GM15510 (cell line): ENCODE data around the gene ZNF221.

ENCODE experiments used
- POLR2A ChIP-seq: IDR thresholded peaks from 3 replicates; pipeline ENCODE4 v1.6.1; 2011; ENCODE audit warnings: borderline replicate concordance; ENCODE audit not compliant: insufficient read length; ENCODE audit errors: extremely low read depth

The ZNF221 gene

DNA sequence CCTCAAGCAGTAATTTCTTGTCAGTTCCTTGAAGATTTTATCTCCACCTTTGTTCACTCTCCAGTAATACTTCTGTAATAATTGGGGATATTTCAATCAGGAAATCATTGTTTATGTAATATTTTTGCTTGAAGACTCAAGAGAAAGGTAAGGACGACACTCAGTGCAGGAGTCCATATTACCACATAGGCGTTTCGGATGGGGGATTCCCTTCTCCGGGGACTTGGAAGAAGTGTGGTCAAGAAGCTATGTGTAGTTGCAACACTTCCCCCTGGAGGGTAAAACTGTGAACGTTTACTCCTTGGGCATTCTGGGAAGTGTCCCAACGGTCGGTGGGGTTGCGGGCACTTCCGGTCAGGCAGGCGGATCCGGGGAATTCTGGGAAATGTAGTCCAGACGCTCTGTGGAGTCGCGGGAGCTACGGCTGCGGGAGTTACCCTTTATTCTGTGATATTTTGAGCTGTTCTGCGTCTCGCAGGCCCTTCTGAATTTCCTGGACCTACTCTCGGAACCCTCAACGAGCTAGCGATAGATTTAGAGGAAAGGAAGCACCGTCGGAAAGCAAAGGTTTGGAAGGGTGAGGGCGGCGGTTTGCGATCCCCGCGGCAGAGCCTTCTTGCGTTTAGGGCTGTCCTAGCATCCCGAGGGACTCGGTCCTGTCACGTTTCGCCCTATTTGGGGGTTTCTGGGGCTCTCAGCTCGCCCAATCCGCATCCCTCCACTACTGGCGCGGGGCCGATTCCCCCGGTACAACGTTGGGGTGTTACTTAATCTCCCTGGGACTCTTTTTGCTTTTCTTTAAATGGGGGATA, at the start of gene ZNF221:
Gene ZNF221 (plus strand): TSS at position 395 of the 812 bp plus-strand sequence. CDS start 11,499 bp downstream, outside the sequence.
- peak; percentile 26 for TF ChIP-seq POLR2A

DNA sequence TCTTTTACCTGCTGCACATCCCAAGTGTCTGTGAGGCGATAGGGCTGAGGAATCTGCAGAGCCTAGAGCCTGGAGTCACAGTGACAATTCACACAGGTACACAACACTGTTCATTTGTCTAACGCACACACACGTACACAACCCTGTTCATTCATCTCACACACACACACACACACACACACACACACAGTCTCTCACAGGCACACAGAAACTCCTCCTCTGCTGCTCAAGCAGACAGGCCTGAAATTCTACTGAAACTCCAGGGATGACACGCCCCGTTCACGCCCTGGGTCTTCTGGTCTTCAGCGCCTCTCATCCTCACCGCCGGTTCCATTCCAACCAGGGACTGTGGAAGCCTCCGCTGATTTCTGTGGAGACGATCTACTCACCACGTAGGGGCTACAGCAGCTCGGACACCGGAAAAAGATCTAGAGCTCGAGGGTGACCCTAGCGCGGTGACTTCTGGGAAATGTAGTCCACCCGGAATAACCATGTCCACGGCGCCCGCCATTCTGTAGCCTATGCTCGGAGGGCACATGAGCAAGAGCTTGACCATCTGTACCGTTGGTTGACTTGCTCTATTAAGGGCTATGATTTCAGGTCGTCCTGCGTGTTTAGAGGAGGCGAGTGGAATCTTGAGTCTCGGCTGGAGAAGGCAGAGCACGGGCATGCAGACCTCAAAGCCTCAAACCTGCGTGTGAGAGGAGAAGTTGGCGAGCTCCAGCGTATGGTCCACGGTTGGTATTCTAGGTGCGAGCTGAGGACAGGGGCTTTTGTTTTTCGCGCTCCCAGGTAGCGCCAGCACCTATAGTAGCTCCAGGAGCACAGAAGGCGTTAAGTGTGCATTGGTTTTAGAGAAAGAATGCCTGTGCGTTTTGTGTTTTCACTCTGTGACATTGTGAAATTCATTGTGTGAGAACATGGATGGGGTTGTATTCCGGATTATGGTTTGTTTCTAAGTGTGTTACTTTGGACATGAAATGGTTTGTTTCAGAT, 49.3 kb upstream of the ZNF221 start:
- peak; percentile 22 for TF ChIP-seq POLR2A

DNA sequence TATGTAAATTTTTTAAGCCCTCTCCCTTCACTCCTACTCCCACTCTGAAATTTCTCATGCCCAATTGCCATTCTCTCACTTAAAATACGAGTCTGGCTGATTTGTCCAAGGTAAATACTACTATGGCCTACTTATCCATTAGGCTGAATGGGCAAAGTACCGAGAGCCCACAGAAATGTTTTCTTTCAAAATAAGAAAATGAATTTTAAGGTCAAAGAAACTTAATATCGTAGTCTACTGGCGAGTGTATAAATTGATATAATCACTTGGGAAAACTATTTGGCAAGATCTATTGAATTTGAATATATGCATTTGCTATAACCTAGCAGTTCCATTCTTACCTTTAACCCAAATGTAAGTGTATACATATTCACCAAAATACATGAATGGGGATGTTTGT, 48.6 kb upstream of the ZNF221 start:
- TF ChIP-seq POLR2A = no peak

DNA sequence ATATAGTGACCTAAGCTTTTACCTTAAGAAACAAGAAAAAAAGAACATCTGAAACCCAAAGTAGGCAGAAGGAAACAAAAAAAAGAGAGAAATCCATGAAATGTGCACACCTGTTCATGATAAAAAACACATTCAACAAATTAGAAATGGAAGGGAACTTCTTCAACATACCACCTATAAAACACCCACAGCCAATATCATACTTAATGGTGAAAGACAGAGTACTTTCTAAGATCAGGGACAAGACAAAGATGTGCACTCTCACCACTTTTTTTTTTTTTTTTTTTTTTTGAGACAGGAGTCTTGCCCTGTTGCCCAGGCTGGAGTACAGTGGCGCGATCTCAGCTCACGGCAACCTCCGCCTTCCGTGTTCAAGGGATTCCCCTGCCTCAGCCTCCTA, 45.1 kb upstream of the ZNF221 start:
- no peak for TF ChIP-seq POLR2A

DNA sequence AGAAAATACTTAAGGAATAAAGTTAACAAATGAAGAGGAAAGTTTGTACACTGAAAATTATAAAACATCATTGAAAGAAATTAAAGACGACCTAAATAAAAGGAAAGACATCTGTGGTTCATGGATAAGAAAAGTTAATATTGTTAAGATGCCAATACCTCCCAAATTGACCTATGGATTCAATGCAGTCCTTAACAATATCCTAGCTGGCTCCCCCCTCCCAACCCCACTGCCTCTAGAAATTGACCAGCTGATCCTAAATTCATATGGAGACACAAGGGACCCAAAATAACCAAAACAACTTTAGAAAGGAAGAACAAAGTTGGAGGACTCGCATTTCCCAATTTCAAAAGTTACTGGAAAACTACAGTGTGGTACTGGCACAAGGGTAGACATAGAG, 44.3 kb upstream of the ZNF221 start:
- TF ChIP-seq POLR2A = no peak

DNA sequence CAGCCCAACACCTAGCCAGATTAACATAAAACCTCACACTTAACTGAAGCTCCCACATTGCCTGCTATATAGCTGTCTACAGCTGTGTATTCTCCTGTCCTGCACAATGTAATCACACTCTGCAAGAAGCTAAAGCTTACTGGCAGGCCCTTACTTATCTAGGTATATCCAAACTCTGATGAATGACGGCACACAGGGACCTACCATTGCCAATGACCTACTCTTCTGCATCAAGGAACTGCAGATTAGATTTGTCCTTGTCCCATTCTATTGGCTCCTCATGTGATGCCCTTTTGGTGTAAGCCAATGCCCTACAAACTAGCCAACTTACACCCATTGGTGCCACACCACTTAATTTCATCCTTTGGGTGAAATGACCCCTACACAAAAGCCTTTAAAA, 42.4 kb upstream of the ZNF221 start:
- TF ChIP-seq POLR2A = no peak

DNA sequence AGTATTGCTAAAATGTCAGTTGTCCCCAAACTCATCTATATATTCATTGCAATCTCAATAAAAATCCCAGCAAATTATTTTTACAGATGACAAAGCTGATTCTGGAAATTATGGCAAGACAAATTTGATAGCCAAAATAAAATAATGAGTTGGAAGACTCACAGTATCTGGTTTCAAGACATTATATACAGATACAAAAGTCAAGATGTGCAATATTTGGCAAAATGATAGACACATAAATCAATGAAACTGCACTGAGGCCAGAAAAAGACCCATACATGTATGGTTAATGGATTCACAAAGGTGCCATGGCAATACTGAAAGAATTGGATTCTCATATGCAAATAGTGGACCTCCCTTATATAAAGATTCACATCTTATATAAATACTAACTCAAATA, 40.1 kb upstream of the ZNF221 start:
- no peak for TF ChIP-seq POLR2A

DNA sequence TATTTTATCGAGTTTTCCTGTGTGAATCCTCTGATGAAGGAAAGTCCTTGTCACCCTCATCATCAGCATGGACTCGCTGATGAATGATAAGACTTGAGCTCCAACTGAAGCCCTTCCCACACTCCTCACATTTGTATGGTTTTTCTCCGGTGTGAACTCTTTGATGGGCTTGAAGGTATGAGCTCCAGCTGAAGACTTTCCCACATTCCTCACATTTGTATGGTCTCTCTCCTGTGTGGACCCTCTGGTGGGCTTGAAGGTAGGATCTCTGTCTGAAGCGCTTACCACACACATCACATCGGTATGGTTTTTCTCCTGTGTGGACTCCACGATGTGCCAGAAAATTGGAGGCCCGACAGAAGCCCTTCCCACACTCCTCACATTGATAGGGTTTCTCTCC, 37.6 kb upstream of the ZNF221 start:
- TF ChIP-seq POLR2A = no peak

DNA sequence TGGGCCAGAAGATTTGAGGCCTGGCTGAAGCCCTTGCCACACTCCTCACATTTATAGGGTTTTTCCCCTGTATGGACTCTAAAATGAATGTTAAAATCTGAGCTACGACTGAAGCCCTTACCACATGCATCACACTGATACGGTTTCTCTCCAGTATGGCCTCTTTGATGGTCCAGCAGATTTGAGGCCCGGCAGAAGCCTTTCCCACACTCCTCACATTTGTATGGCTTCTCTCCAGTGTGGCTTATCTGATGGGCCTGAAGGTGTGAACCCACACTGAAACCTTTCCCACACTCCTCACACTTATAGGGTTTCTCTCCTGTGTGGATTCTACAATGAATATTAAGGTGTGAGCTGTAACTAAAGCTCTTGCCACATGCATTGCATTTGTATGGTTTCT, 37.0 kb upstream of the ZNF221 start:
- TF ChIP-seq POLR2A = no peak

DNA sequence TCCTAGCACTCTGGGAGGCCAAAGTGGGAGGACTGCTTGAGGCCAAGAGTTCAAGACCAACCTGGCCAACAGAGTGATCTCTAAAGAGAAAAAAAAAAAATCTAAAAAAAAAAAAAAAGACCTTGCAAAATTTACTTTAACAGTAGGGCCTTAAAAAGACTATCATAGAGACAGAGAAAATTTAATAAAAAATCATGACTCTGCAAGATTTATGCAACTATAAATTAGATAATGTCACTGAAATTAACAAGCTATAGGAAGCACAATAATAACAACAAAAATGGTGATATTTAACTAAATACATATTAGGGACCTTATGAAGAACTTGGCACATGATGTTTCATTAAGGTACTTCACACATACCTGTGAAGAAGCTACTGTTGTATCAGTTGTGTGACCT, 27.2 kb upstream of the ZNF221 start:
- no peak for TF ChIP-seq POLR2A

DNA sequence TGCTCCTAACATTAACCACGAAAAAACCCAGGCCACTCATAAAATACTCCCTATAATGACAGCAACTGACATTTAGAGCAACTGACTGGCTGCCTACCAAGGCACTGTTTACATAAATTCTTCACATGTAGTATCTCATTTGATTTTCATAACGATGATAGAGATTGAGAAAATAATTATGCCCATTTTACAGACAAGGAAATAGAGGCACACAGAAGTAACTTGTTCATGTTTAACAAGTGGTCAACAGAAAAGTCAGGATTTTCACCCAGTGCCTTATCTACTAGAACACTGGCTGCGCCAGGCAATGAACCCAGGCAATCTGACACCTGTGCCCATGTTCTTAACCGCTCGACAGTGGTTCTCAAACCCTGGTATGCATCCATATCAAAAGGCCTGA, 22.2 kb upstream of the ZNF221 start:
- TF ChIP-seq POLR2A = no peak

DNA sequence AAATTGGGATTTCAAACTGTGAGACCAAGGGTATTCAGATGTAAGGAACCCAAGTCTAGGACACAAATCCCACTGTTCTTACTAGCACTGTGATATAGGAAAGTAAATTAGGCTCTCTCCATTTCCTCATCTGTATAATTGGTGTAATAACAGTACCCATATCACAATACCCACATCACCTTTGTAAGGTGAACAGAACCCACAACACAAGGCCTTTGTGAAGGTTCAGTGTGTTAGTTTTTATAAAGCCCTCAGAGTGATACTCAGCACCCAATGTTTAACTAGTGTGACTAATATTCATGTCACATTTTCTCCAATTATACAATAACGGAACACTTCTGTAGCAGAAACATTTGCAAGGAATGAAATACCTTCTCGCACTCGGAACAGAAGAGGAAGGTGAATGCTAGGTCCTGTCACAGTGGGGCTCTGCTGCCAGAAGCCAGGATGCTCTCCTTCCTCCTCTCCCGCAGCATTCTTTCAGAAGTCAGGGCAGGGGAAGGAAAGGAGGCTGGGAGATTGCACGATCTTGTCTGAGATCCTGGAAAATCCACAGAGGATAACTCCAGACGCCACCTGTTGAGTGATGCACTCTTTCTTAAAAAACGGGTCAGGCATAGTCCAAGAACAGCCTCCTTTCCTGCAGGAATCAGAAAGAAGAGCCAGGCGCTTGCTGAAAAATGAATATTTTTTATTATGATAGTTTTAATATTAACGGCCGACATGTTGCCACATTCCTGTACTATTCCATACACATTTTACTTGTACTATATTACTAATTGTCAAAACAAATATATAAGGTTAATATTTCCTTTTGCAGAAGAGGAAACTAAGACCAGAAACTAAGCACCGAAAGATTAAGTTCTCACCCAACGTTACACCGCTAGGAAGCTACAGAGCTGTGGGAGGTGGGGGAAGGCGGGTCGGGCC, 16.7 kb upstream of the ZNF221 start:
- TF ChIP-seq POLR2A = no peak

DNA sequence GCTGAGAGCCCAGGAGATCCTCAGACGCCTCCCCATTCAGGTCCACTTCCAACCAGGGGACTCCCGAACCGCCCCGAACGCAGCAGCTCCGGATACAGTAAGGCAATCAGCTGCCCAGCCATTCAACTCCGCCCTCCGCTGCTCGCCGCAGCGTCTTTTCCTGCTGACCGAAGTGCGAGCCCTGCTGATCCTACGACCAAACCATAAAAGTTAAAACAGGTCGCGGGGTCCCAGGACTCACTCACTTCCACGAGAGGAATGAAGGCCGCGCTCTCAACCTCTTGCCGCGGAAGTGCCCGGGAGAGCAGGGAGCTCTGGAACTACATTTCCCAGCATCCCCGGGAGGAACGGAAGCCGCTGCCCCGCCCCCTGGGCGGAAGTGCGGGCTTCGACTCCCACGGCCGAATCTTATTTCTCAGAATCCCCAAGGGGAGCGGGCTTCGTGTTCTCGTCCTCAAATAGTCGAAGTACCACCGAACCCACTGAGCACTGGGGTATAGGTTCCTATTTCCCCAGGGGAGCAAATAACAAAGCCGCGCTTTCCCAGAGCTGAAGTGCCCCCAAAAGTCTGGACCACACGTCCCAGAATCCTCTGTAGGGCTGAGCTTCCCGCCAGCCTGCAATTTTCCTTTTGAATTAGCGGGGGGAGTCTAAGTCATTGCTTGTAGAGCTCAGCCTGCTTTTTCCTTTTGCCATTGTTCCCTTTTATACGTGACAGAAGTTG, 15.9 kb upstream of the ZNF221 start, which contains the start of gene ZNF45:
Gene ZNF45 (minus strand): TSS at position 298 of the 724 bp plus-strand sequence. CDS start 13,097 bp downstream, outside the sequence.
- peak; percentile 66 for TF ChIP-seq POLR2A

DNA sequence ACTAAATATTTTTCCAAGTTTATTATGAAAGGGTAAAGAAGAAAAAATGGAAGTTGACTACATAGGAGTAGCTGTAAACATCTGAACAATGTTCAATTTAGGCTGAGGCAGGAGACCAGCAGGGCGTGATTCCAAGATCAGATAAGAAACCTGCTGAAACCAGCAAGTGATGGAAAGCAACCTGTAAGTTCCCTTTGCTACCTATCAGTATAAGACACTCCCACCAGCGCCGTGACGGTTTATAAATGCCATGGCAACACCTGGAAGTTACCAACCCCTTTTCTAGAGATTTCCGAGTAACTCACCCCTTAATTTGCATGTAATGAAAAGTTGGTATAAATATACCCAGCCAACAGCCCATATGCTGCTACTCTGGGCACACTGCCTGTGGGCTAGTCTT, 14.8 kb upstream of the ZNF221 start:
- TF ChIP-seq POLR2A = no peak
